HCEC 1CT (cell line): Measurements from ENCODE around the gene SOX13.

Source experiments
- DNase-seq: peaks from one replicate; pipeline ENCODE4 v3.0.0-alpha.2; 2017

The SOX13 gene

GRCh38 chr1:204154568-204155255, 81.8 kb downstream of the SOX13 start:
- DNase-seq = no peak

DNA sequence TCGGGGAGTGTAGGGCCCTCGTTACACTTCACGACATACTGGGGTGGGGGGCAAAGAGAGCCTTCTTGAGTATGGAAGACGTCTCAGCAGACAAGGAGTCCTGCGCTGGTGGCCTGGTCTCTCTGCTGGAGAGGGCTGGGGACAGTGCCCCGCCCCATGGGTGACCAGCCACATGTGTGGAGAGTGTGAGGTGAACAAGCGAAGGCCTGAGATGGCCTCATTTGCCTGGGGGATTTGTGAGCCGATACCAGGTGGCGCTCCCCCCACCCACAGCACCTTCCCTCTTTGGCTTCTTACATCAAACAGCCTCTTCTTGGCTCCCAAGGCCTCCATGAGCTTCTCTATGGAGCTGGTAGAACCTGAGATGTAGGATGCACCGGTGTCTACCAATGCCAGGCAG, 83.0 kb downstream of the SOX13 start:
- no peak for DNase-seq

DNA sequence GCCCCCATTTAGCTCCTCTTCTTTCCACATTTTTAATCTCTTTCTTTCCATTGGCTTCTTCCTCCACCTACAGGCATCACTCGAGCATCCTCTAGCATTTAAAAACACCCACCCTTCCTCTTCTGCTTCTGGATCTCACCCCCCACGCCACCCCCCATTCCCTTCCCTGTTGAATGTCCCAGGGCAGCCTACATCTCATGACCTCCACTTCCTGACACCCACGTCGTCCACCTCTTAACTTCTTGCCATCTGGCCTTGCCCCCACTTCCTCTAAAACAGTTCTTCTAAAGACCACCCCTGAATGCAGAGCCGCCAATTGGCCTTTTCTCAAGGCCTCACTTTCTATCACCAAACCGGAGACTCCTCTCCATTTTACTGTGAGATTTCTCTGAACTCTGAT, 85.0 kb downstream of the SOX13 start:
- no peak for DNase-seq

DNA sequence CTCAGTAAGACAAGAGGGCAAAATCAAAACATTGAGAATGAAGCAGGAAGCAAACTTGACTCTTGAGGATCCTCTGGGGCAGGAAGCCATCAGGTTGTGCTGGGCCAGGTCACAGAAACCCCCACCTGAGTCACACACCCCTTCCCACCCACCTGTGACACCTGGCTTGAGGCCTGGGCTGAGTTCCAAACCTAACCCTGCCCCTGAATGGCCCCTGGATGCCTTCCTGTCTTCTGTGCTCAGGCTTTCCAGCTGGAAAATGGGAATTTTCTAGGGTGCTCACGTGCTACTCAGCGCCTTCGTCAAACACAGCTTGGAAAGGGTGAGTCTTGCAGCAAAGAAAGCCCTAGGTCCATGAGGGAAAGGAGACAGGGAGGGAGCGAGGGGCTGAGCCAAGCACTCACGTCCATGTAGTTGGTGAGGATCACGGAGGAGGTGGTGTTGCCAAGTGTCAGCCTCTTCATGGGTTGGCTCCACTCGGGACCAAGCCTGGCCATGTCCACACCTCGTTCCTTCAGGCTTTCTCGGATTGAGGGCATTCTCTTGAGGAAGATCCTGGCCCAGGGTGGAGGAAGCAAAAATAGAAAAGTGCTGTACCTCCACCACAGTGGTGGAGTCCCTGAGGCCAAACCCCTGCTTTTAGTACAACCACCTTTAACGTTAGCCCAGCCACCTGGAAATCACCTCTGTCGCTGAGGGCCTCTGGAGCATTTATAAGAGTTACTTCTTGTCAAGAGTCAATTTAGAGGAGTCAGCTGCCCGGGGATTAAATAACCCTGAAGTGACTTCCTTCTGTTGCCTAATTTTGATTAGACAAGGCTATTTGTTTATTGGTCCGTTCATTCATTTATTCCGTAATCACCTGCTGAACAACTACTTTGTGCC, 88.9 kb downstream of the SOX13 start:
- no peak for DNase-seq

DNA sequence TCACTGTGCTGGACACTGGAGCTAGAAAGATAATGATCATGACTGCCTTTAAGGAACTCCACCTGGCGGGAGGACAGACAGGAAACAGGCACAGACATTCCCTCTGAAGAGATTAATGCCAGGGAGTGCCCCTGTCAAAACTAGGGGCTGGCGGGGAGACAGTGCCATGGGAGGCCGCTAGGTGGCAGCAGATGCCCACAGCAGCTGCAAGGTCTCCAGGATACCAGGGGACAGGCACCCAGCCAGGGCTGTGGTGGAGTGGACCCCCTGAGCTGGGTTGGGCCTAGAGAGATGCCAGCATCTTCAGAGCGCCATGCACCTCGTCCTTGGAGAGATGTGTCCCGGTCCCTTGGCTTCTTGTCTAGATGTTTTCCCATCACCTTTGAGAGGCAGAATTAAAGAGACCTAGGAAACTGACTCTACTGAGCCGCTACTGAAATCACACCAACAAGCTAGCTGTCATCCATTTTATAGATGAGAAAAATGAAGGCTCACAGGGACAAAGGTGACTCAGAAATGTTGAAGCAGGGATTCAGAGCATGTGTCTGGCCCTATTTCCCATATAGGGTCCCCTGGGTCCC, 89.7 kb downstream of the SOX13 start:
- peak; percentile 45 for DNase-seq

DNA sequence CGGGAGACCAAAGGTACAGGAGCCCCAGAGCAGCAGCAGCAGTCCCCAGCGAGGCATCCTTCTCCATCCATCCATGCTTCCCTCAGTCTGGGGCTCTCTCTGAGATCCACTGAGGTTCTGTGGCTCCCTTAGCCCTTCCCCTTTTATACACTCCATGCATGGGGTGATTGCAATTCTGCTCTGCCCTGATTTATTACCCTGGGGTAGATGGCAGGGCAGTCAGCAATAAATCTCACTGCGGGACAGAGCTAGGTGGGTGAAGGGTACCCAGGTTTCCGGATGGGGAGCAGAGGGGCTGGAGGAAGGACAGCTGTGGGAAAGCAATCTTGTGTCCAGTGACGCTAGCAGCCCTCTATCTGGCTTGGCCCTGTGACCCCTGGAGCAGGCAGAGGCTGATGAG, 93.3 kb downstream of the SOX13 start, which contains the start of gene REN:
REN (minus strand) TSS at position 119 of the 400 bp plus-strand sequence; CDS start at position 75, 44 bp downstream.
- no peak for DNase-seq

- no peak for DNase-seq
These were observed 94.8 kb downstream of the SOX13 start for GRCh38 chr1:204167730-204168129.

DNA sequence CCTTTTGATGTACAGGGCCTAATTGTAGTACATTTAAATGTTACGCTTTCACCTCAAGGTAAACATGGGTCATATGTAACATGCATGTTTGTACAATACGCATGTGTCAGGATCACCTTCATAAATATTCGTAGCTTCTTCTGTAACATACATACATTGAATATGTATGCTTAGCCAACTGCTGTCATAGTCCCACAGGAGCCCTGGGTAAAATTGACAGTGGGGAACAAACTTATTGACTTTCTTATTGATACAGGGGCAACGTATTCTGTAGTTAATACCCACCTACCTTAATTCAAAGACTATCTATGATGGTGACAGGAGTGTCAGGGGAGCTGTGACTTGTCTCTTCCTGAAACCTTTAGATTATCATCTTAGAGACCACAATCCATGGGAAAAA, 96.9 kb downstream of the SOX13 start:
- no peak for DNase-seq

- DNase-seq = no peak
These were observed 97.7 kb downstream of the SOX13 start for GRCh38 chr1:204170494-204171155.

DNA sequence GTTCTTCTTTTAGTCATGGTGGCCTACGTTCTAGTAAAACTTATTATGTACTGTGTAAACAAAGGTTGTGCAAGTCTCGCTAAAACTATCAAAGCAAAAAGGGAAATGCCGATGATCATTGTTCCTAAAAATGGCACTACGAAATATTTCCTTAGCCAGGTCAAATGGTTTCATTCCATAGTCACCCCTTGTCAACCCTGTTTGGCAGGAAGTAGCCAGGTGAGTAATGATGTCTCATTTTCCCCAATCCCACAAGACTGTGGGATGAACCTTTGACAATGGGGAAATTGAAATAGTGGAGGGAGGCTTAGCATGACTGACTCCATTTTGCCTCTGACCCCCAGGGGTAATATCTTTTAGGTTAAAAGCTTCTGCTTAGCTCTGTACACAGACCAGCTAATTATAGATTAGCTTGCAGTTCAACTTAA, 98.8 kb downstream of the SOX13 start:
- peak; percentile 90 for DNase-seq

DNA sequence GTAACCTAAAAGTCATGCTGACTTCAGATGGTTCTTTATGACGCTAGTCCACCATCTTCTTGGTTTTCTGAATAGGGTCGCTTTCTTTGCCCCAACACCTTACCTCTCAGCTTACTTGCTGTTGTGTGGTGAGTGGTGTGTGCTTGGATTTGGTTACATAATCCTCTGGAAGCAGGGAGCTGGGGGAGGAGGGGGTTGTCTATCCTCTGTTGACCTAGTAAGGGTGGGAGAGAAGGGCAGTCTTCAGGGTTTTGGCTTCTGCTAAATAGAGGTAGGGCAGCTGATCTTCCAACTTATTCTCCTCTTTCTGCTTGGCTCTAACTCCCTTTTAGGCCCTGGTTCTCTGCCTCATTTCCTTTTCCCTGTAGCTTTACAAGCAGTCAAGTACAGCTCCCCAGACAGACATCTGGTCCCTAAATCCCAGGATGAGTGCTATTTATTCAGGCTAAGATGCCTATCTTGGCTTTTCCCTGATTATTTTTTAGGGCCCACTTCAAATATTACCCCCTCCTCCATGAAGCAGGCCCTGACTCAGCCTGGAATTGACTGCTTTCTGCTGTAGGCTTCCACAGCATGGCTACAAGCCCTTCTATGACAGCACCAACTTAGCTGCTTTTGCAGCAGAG, 99.6 kb downstream of the SOX13 start:
- DNase-seq = no peak

GRCh38 chr1:204174958-204175357, 102.0 kb downstream of the SOX13 start:
- DNase-seq = no peak

GRCh38 chr1:204176049-204176448, 103.1 kb downstream of the SOX13 start:
- no peak for DNase-seq

GRCh38 chr1:204177133-204177532, 104.2 kb downstream of the SOX13 start:
- no peak for DNase-seq
